ENCODE results near the gene SREBF1.

SREBF1 gene

DNA sequence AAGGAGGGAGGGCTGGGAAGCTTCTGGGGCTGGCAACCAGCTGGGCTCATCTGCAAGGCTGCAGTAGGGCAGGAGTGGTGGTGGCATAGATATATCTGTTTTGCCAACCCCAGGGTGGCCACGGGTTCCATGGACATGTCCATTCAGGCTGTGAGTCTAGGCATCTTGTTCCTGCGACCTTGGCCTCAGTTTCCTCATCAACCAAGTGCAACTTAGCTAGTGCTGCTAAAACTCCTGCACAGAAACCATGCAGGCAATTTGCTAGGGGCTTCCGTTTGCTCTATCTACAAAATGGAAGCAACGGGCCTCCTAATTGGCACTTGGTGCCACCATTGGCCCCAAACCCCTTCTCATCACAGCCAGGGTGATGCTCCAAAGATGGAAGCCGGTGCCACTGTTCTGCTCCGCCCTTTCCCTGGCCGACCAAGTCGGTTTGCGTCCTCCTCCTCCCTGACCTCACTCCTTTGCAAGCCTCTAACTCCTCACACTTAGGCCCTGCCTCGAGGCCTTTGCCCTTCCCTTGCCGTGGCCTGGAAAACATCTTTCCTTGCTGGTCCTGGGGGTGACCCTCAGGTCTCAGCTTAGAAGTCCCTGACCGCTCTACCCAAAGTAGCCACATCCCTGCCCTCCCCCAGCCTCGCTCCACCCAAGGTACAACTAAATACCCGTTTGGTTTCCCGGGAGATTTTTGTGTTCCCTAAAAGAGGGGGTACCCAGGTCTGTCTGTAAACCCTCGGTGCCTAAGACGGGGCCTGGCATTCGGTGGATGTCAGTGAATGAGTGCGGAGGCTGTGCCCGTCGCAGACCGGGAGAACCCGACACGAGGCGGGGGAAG is 1.2 kb downstream of the SREBF1 start:
- Histone ChIP-seq H3K27me3 (no peaks in the 10 kb centered on the region), H3K9me3 (replicated peaks in 1 of 11) (no peaks in the 10 kb centered on the region), H3K36me3 (peaks cover 19 to 43% (median 28%) of the 10 kb centered on the region in 11 experiments), H3K4me2 (peak overlapping the region; percentile 96 to 100 (median 99)), H3K9ac (peak overlapping the region; percentile 99 to 100 (median 100)), H3K4me3 (peak overlapping the region; percentile 80 to 99 (median 94)), H3K27ac (peak overlapping the region; percentile 96 to 100 (median 99)), H3K4me1 (peaks cover 79 to 92% (median 90%) of the 10 kb centered on the region in 10 experiments), H4K20me1 (peaks cover 38 to 53% (median 51%) of the 10 kb centered on the region in 11 experiments)
- no peak for TF ChIP-seq Cebpa-rat (IDR thresholded peaks at IDR 0.05)

DNA sequence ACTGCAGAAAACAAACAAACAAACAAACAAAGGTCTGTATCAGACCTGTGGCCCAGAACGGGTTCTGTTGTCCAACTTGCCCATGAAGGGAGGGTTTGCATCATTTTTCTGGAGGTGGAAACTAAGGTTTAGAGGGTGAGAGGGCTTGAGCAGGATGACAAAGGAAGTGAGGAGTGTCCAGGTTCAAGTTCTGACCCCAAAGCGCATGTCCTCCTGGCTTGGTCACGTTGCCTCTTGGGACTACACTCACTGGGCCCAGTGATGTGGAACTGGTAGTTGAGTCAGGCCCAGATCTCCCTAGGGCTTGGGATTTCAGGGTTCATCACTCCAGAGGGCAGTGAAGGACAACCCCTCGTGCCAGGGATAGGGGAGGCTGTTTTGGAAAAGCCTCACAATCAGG is 1.8 kb downstream of the SREBF1 start:
- Histone ChIP-seq H3K4me1 (peaks cover 85 to 92% (median 90%) of the 10 kb centered on the region in 10 experiments), H3K4me3 (peak overlapping the region; percentile 80 to 99 (median 94)), H3K4me2 (peak overlapping the region; percentile 96 to 100 (median 99))

DNA sequence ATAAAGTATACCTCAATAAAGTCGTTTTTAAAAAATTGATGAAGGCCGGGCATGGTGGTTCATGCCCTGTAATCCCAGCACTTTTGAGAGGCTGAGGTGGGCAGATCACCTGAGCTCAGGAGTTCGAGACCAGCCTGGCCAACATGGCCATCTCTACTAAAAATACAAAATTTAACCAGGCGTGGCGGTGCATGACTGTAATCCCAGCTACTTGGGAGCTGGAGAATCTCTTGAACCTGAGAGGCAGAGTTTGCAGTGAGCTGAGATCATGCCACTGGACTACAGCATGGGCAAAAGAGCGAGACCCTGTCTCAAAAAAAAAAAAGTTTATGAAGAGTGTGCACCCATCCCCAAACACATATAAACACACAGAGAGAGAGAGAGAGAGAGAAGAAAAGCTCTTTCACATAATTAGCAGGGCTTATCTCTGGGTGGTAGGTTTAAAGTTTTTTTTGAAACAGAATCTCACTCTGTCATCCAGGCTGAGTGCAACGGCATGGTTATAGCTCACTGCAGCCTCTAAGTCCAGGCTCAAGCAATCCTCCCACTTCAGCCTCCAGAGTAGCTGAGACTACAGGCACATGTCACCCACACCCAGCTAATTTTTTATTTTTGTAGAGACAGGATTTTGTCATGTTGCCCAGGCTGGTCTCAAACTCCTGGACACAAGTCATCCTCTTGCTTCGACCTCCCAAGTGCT is 3.0 kb downstream of the SREBF1 start:
- Histone ChIP-seq H3K36me3 (peaks cover 31 to 62% (median 44%) of the 10 kb centered on the region in 11 experiments), H3K27ac (peak overlapping the region; percentile 96 to 100 (median 99); a peak in 19 of 22 replicates), H4K20me1 (peaks cover 54 to 71% (median 70%) of the 10 kb centered on the region in 11 experiments), H3K27me3 (no peaks in the 10 kb centered on the region), H3K9ac (peak overlapping the region; percentile 99 to 100 (median 100)), H3K9me3 (replicated peaks in 1 of 11) (no peaks in the 10 kb centered on the region), H3K4me2 (peak overlapping the region; percentile 96 to 100 (median 99)), H3K4me1 (peaks cover 87 to 92% (median 88%) of the 10 kb centered on the region in 10 experiments), H3K4me3 (peak overlapping the region in 9 of 10 experiments; percentile 80 to 99 (median 96); a peak in 14 of 20 replicates)
- no peak for TF ChIP-seq Cebpa-rat (IDR thresholded peaks at IDR 0.05)

More for the DNA sequence above, 1.8 kb downstream of the SREBF1 start:
- H3K27me3 ChIP-seq = no peaks in the 10 kb centered on the region
- peaks cover 44 to 60% (median 58%) of the 10 kb centered on the region in 11 experiments for H4K20me1 ChIP-seq
- H3K27ac ChIP-seq = peak overlapping the region; percentile 96 to 100 (median 99)
- no peak for TF ChIP-seq Cebpa-rat (IDR thresholded peaks at IDR 0.05)
- H3K9me3 ChIP-seq (replicated peaks in 1 of 11) = no peaks in the 10 kb centered on the region
- H3K9ac ChIP-seq = peak overlapping the region; percentile 99 to 100 (median 100)
- H3K36me3 ChIP-seq = peaks cover 26 to 50% (median 35%) of the 10 kb centered on the region in 11 experiments

DNA sequence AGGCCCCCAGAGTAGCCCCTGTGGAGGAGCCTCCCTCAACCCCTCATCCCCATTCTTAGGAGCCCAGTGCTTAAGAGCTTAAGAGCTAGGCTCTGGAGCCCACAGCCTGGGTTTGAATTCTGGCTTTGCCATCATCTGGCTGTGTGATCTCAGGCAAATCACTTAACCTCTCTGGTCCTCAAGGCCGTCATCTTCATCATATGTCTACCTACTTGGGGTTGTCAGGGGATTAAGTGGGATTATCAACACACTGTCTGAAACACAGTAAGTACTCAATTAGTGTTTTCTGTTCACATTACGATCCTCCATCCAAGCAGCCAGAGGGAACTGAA is 4.8 kb downstream of the SREBF1 start:
- no peak for TF ChIP-seq Cebpa-rat (IDR thresholded peaks at IDR 0.05)
- Histone ChIP-seq H3K4me3 (peak overlapping the region in 1 of 10 experiments; percentile 24; a peak in 1 of 20 replicates), H3K27ac (peak overlapping the region in 6 of 11 experiments; percentile 14 to 52 (median 30); a peak in 8 of 22 replicates), H3K4me1 (peaks cover 87 to 92% (median 88%) of the 10 kb centered on the region in 10 experiments), H3K9ac (peak overlapping the region; percentile 12 to 74 (median 44); a peak in 15 of 22 replicates), H3K4me2 (peak overlapping the region; percentile 17 to 100 (median 52); a peak in 21 of 22 replicates), H3K27me3 (no peaks in the 10 kb centered on the region), H3K9me3 (replicated peaks in 1 of 11) (no peaks in the 10 kb centered on the region), H3K36me3 (peaks cover 41 to 80% (median 62%) of the 10 kb centered on the region in 11 experiments), H4K20me1 (peaks cover 72 to 90% (median 88%) of the 10 kb centered on the region in 11 experiments)

- peak overlapping the region; percentile 17 to 100 (median 52); a peak in 20 of 22 replicates for H3K4me2 ChIP-seq
- H3K27ac ChIP-seq = peak overlapping the region in 4 of 11 experiments; percentile 14 to 49 (median 30); a peak in 9 of 22 replicates
- H3K27me3 ChIP-seq = no peaks in the 10 kb centered on the region
- no peaks in the 10 kb centered on the region for H3K9me3 ChIP-seq (replicated peaks in 1 of 11)
- H3K4me1 ChIP-seq = peaks cover 92 to 96% (median 93%) of the 10 kb centered on the region in 10 experiments
- no peak for TF ChIP-seq Cebpa-rat (IDR thresholded peaks at IDR 0.05)
- H3K36me3 ChIP-seq = peaks cover 41 to 84% (median 67%) of the 10 kb centered on the region in 11 experiments
- H3K9ac ChIP-seq = peak overlapping the region; percentile 12 to 74 (median 44); a peak in 15 of 22 replicates
- H4K20me1 ChIP-seq = peaks cover 77 to 95% (median 94%) of the 10 kb centered on the region in 11 experiments
- 0 out of 20 replicates have a peak overlapping the region, but pooled peaks of 1 of the 10 experiments have one; percentile 24 for H3K4me3 ChIP-seq
These were observed 5.4 kb downstream of the SREBF1 start for GRCh38 chr17:17831208-17832031.

GRCh38 chr17:17830740-17831207 is 6.0 kb downstream of the SREBF1 start:
- TF ChIP-seq Cebpa-rat (IDR thresholded peaks at IDR 0.05) = no peak
- Histone ChIP-seq H3K9ac (peak overlapping the region in 9 of 11 experiments; percentile 3 to 74 (median 39); a peak in 12 of 22 replicates), H3K9me3 (replicated peaks in 1 of 11) (no peaks in the 10 kb centered on the region), H3K27me3 (no peaks in the 10 kb centered on the region), H3K27ac (peak overlapping the region in 5 of 11 experiments; percentile 12 to 47 (median 30); a peak in 4 of 22 replicates), H3K36me3 (peaks cover 41 to 84% (median 67%) of the 10 kb centered on the region in 11 experiments), H3K4me1 (peaks cover 95 to 99% (median 98%) of the 10 kb centered on the region in 10 experiments), H3K4me3 (no peak overlapping the region), H3K4me2 (peak overlapping the region; percentile 17 to 100 (median 52)), H4K20me1 (peaks cover 81 to 100% (median 98%) of the 10 kb centered on the region in 11 experiments)

- H3K36me3 ChIP-seq = peaks cover 41 to 78% (median 66%) of the 10 kb centered on the region in 11 experiments
- peak overlapping the region in 7 of 11 experiments; percentile 3 to 74 (median 35); a peak in 7 of 22 replicates for H3K9ac ChIP-seq
- H3K4me2 ChIP-seq = peak overlapping the region; percentile 17 to 100 (median 52); a peak in 21 of 22 replicates
- H3K27me3 ChIP-seq = no peaks in the 10 kb centered on the region
- H3K4me1 ChIP-seq = peaks cover 95 to 99% (median 98%) of the 10 kb centered on the region in 10 experiments
- no peak overlapping the region for H3K4me3 ChIP-seq
- H4K20me1 ChIP-seq = peaks cover 79 to 99% (median 97%) of the 10 kb centered on the region in 11 experiments
- TF ChIP-seq Cebpa-rat (IDR thresholded peaks at IDR 0.05) = no peak
- peak overlapping the region in 3 of 11 experiments; percentile 20 to 47 (median 30); a peak in 3 of 22 replicates for H3K27ac ChIP-seq
- no peaks in the 10 kb centered on the region for H3K9me3 ChIP-seq (replicated peaks in 1 of 11)
These were observed 6.6 kb downstream of the SREBF1 start for GRCh38 chr17:17830269-17830567.

All from BLaER1 treated with 17β-estradiol and CSF1 and Interleukin-3, amounts not matched to agents 10 nM and 100 nM (cell line).